ENCODE results near the gene PPFIBP1. TPM values are rescaled to one million over a fixed set of nuclear protein-coding genes. Genes with fewer than 3 reads are reported as not detected.

The PPFIBP1 gene
- total RNA-seq, 4 donors from 2014 or later: 48.6 to 148 (median 74.8) TPM

GRCh38 chr12:27710592-27711316, 186.7 kb downstream of the PPFIBP1 start, which contains the start of gene MRPS35:
Gene MRPS35, plus strand, starts transcription at chr12:27710832. Its CDS starts 12 bp downstream, at chr12:27710844.
- Histone ChIP-seq H3K36me3 (no peaks in the 10 kb centered on the region), H3K4me3 (peak within 1 kb of the TSS; percentile 93), H3K4me1 (peaks cover 24% of the 10 kb centered on the region), H3K27me3 (no peaks in the 10 kb centered on the region), H3K9me3 (no peaks in the 10 kb centered on the region), H3K27ac (peak within 1 kb of the TSS; percentile 90)
- TF ChIP-seq POLR2A (IDR thresholded peaks at IDR 0.05) (peak in 1 of 2 donors; percentile 54), POLR2AphosphoS5 (IDR thresholded peaks at IDR 0.05) (peak in 1 of 3 donors; percentile 99), EP300 (IDR thresholded peaks at IDR 0.05) (no peak)
- TF ChIP-seq, protein P1, sequence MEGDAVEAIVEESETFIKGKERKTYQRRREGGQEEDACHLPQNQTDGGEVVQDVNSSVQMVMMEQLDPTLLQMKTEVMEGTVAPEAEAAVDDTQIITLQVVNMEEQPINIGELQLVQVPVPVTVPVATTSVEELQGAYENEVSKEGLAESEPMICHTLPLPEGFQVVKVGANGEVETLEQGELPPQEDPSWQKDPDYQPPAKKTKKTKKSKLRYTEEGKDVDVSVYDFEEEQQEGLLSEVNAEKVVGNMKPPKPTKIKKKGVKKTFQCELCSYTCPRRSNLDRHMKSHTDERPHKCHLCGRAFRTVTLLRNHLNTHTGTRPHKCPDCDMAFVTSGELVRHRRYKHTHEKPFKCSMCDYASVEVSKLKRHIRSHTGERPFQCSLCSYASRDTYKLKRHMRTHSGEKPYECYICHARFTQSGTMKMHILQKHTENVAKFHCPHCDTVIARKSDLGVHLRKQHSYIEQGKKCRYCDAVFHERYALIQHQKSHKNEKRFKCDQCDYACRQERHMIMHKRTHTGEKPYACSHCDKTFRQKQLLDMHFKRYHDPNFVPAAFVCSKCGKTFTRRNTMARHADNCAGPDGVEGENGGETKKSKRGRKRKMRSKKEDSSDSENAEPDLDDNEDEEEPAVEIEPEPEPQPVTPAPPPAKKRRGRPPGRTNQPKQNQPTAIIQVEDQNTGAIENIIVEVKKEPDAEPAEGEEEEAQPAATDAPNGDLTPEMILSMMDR (IDR thresholded peaks at IDR 0.05): no peak
- under 1% methylated on average over 44 of the region's 46 CpGs for WGBS
- peak; percentile 94 for DNase-seq (ENCODE audit: low spot score in 2 of 2)

DNA sequence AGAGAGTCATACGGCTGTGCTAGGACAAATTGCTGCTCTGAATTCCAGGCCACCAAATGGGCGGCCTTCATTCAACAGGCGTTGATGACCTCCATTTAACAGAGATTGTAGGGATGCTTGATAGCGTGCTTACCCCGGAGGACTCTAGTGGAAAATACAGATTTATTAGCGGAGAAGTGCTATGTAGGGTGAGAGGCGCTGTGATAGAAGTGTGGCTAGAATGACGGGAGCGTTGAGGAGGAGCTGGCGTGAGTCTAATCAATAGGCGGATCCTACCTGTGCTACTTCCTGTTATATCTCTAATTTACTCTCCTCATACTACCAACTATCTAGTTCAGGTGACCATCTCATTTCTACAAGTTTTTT, 187.3 kb downstream of the PPFIBP1 start:
- Histone ChIP-seq H3K36me3 (peaks cover 4% of the 10 kb centered on the region), H3K27me3 (no peaks in the 10 kb centered on the region), H3K9me3 (no peaks in the 10 kb centered on the region), H3K4me1 (peaks cover 24% of the 10 kb centered on the region), H3K4me3 (peak overlapping the region; percentile 93), H3K27ac (peak overlapping the region; percentile 90)
- no peak for DNase-seq (ENCODE audit: low spot score in 2 of 2)
- TF ChIP-seq, protein P1 (IDR thresholded peaks at IDR 0.05): no peak
- TF ChIP-seq POLR2A (IDR thresholded peaks at IDR 0.05) (no peak), EP300 (IDR thresholded peaks at IDR 0.05) (no peak), POLR2AphosphoS5 (IDR thresholded peaks at IDR 0.05) (no peak)
- WGBS: under 1% methylated on average over 11 of the region's 11 CpGs

GRCh38 chr12:27711967-27712366, 188.0 kb downstream of the PPFIBP1 start:
- no peak for DNase-seq (ENCODE audit: low spot score in 2 of 2)
- 69% methylated on average over 2 of the region's 2 CpGs for WGBS
- no peak overlapping the region for H3K27ac ChIP-seq
- H3K4me1 ChIP-seq: peaks cover 24% of the 10 kb centered on the region
- TF ChIP-seq, protein P1 (IDR thresholded peaks at IDR 0.05): no peak
- TF ChIP-seq POLR2AphosphoS5 (IDR thresholded peaks at IDR 0.05) (no peak), EP300 (IDR thresholded peaks at IDR 0.05) (no peak), POLR2A (IDR thresholded peaks at IDR 0.05) (no peak)
- H3K4me3 ChIP-seq: peak overlapping the region; percentile 93
- H3K36me3 ChIP-seq: peaks cover 11% of the 10 kb centered on the region
- H3K9me3 ChIP-seq: no peaks in the 10 kb centered on the region
- no peaks in the 10 kb centered on the region for H3K27me3 ChIP-seq

GRCh38 chr12:27723212-27723611, 199.2 kb downstream of the PPFIBP1 start:
- Histone ChIP-seq H3K4me1 (no peaks in the 10 kb centered on the region), H3K27me3 (no peaks in the 10 kb centered on the region), H3K36me3 (peaks cover 84% of the 10 kb centered on the region), H3K4me3 (no peak overlapping the region), H3K27ac (no peak overlapping the region), H3K9me3 (no peaks in the 10 kb centered on the region)
- 88% methylated on average over 1 of the region's 1 CpG for WGBS
- TF ChIP-seq POLR2A (IDR thresholded peaks at IDR 0.05) (no peak), EP300 (IDR thresholded peaks at IDR 0.05) (no peak), POLR2AphosphoS5 (IDR thresholded peaks at IDR 0.05) (no peak)
- TF ChIP-seq, protein P1 (IDR thresholded peaks at IDR 0.05): no peak
- no peak for DNase-seq (ENCODE audit: low spot score in 2 of 2)

- H3K27me3 ChIP-seq: no peaks in the 10 kb centered on the region
- DNase-seq (ENCODE audit: low spot score in 2 of 2): no peak
- H3K4me1 ChIP-seq: no peaks in the 10 kb centered on the region
- H3K36me3 ChIP-seq: peaks cover 49% of the 10 kb centered on the region
- H3K27ac ChIP-seq: no peak overlapping the region
- TF ChIP-seq, protein P1 (IDR thresholded peaks at IDR 0.05): no peak
- no peak for TF ChIP-seq EP300 (IDR thresholded peaks at IDR 0.05)
- WGBS: over 99% methylated on average over 4 of the region's 4 CpGs
- no peaks in the 10 kb centered on the region for H3K9me3 ChIP-seq
- no peak overlapping the region for H3K4me3 ChIP-seq
Measured at GRCh38 chr12:27730097-27730588, 206.1 kb downstream of the PPFIBP1 start.

Measured in suprapubic skin (tissue), 4 donors.